ENCODE measurements around the gene FBXL7. TPM values are rescaled to one million over a fixed set of nuclear protein-coding genes. Genes with fewer than 3 reads are reported as not detected.

Gene FBXL7
- total RNA-seq, 2 experiments from 2014 or later: not detected

DNA sequence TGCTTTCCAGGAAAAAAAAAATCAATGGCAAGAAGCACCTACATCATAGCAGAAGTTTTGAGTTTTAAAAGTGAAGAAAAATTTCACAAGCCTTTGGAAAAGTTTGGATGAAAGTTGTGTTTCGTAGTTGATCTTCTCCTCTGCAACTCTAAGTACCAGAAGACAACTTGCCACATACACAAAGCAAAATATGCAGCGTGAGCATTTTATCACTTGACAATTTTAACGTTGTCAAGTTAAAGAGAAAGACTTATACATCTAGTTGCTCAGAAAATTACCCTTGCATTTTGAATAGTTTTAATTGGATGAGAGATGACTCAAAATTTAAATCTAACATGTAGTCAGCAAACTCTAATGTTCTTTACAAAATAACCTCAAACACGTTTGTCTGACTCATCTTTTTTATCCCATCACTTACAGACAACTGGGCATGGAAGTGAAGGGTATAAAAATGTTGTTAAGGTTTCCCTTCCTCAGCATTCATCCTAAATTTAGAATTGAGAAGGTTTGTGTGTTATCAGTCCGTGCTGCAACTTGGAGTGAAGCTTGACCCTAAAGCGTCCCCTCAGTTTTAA lies 466.2 kb downstream of the FBXL7 start:
- Histone ChIP-seq H3K79me2 (ENCODE audit: insufficient read depth, low read depth, low read length) (no peaks in the 10 kb centered on the region), H3K4me1 (ENCODE audit: insufficient read depth, low read length, poor library complexity, severe bottlenecking) (no peaks in the 10 kb centered on the region), H2AFZ (ENCODE audit: low read length) (no peak overlapping the region), H3K9me2 (ENCODE audit: insufficient read depth, low read length) (no peaks in the 10 kb centered on the region), H3K9me3 (ENCODE audit: low read length) (no peaks in the 10 kb centered on the region), H4K20me1 (ENCODE audit: insufficient read depth, low read length) (no peaks in the 10 kb centered on the region), H3K4me3 (ENCODE audit: low read depth, low read length, poor library complexity, severe bottlenecking) (no peak overlapping the region), H3K27ac (ENCODE audit: low read depth, low read length, poor library complexity, severe bottlenecking) (no peak overlapping the region), H3K4me2 (ENCODE audit: low read length) (no peak overlapping the region), H3K36me3 (ENCODE audit: insufficient read depth, low read length) (no peaks in the 10 kb centered on the region)
- BruUV-seq (replicated peaks): no TSS peak
- intact Hi-C loops (cut with micrococcal nuclease; ENCODE audit: unreplicated experiment): no loop called here
- TF ChIP-seq, protein P1, sequence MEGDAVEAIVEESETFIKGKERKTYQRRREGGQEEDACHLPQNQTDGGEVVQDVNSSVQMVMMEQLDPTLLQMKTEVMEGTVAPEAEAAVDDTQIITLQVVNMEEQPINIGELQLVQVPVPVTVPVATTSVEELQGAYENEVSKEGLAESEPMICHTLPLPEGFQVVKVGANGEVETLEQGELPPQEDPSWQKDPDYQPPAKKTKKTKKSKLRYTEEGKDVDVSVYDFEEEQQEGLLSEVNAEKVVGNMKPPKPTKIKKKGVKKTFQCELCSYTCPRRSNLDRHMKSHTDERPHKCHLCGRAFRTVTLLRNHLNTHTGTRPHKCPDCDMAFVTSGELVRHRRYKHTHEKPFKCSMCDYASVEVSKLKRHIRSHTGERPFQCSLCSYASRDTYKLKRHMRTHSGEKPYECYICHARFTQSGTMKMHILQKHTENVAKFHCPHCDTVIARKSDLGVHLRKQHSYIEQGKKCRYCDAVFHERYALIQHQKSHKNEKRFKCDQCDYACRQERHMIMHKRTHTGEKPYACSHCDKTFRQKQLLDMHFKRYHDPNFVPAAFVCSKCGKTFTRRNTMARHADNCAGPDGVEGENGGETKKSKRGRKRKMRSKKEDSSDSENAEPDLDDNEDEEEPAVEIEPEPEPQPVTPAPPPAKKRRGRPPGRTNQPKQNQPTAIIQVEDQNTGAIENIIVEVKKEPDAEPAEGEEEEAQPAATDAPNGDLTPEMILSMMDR (conservative IDR thresholded peaks at IDR 0.05; ENCODE audit: low read length): no peak
- no peak for TF ChIP-seq EZH2phosphoT487 (IDR thresholded peaks at IDR 0.05; ENCODE audit: borderline replicate concordance, low read depth, low read length)
- POLR2A ChIA-PET: no interaction called here
- CTCF ChIA-PET (ENCODE audit: unreplicated experiment): no interaction called here
- DNase-seq (ENCODE audit: low spot score): no peak

DNA sequence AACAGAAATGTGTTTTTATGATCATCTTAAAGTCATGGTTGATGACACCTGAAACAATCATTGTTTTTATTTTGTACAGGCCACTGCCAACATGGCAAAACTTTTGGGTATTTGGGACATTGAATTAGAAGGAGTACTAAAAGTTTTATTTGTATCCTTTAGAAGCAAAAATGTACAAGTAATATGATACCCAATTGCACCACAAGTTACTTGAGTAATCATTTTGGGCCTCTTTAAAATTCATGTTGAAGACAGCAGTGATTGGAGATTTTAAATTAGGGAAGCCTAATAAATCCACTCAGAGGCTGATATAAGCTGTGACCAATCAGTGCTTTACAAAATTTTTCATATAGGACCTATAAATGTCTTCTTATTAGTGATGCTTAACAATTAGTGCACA lies 466.7 kb downstream of the FBXL7 start:
- ChIA-PET CTCF (ENCODE audit: unreplicated experiment) (no interaction called here), POLR2A (no interaction called here)
- no peaks in the 10 kb centered on the region for H3K79me2 ChIP-seq (ENCODE audit: insufficient read depth, low read depth, low read length)
- no peaks in the 10 kb centered on the region for H3K4me1 ChIP-seq (ENCODE audit: insufficient read depth, low read length, poor library complexity, severe bottlenecking)
- no peaks in the 10 kb centered on the region for H3K36me3 ChIP-seq (ENCODE audit: insufficient read depth, low read length)
- no peaks in the 10 kb centered on the region for H4K20me1 ChIP-seq (ENCODE audit: insufficient read depth, low read length)
- no peaks in the 10 kb centered on the region for H3K9me3 ChIP-seq (ENCODE audit: low read length)
- no peak overlapping the region for H3K4me2 ChIP-seq (ENCODE audit: low read length)
- intact Hi-C loops (cut with micrococcal nuclease; ENCODE audit: unreplicated experiment): no loop called here
- no peak overlapping the region for H3K27ac ChIP-seq (ENCODE audit: low read depth, low read length, poor library complexity, severe bottlenecking)
- H3K4me3 ChIP-seq (ENCODE audit: low read depth, low read length, poor library complexity, severe bottlenecking): no peak overlapping the region
- DNase-seq (ENCODE audit: low spot score): no peak
- no TSS peak for BruUV-seq (replicated peaks)
- no peak for TF ChIP-seq EZH2phosphoT487 (IDR thresholded peaks at IDR 0.05; ENCODE audit: borderline replicate concordance, low read depth, low read length)
- TF ChIP-seq, protein P1 (conservative IDR thresholded peaks at IDR 0.05; ENCODE audit: low read length): no peak
- no peak overlapping the region for H2AFZ ChIP-seq (ENCODE audit: low read length)
- no peaks in the 10 kb centered on the region for H3K9me2 ChIP-seq (ENCODE audit: insufficient read depth, low read length)

DNA sequence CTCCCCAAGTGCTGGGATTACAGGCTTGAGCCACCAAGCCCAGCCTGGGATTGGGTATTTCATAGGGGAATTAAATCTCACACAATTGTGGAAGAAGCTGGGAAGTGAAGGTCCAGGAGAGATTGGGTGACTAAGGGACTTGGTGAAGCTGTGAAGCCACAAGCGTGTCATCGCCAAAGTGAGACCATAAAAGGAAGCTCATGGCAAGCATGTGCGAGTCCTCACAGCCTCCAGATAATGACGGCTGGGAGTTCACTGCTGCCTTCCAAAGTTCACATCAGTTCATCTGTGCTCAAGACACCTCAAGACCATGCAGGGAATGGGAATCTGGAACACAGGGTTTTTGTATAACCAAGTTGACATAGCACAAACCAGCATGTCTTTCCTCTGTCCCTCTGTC lies 469.0 kb downstream of the FBXL7 start:
- CTCF ChIA-PET (ENCODE audit: unreplicated experiment): no interaction called here

More for the DNA sequence above, 469.0 kb downstream of the FBXL7 start:
- Histone ChIP-seq H3K9me2 (ENCODE audit: insufficient read depth, low read length) (no peaks in the 10 kb centered on the region), H3K36me3 (ENCODE audit: insufficient read depth, low read length) (no peaks in the 10 kb centered on the region), H3K9me3 (ENCODE audit: low read length) (no peaks in the 10 kb centered on the region), H3K79me2 (ENCODE audit: insufficient read depth, low read depth, low read length) (no peaks in the 10 kb centered on the region), H3K4me1 (ENCODE audit: insufficient read depth, low read length, poor library complexity, severe bottlenecking) (no peaks in the 10 kb centered on the region), H3K27ac (ENCODE audit: low read depth, low read length, poor library complexity, severe bottlenecking) (no peak overlapping the region), H3K4me3 (ENCODE audit: low read depth, low read length, poor library complexity, severe bottlenecking) (no peak overlapping the region), H3K4me2 (ENCODE audit: low read length) (no peak overlapping the region), H4K20me1 (ENCODE audit: insufficient read depth, low read length) (no peaks in the 10 kb centered on the region), H2AFZ (ENCODE audit: low read length) (no peak overlapping the region)
- BruUV-seq (replicated peaks): no TSS peak
- no peak for DNase-seq (ENCODE audit: low spot score)
- TF ChIP-seq EZH2phosphoT487 (IDR thresholded peaks at IDR 0.05; ENCODE audit: borderline replicate concordance, low read depth, low read length): no peak
- TF ChIP-seq, protein P1 (conservative IDR thresholded peaks at IDR 0.05; ENCODE audit: low read length): no peak
- intact Hi-C loops (cut with micrococcal nuclease; ENCODE audit: unreplicated experiment): no loop called here
- POLR2A ChIA-PET: no interaction called here
